AG04450 (cell line): ENCODE results near the gene TAMM41. TPM values are rescaled to one million over a fixed set of nuclear protein-coding genes. Genes with fewer than 3 reads are reported as not detected.

Experiments
- CTCF ChIA-PET: fragments of 300-600, 350-600 bp; formaldehyde crosslinking; extraction: SDS; loops from one replicate; lab custom pipeline; 2022; ENCODE audit warnings: antibody characterized with exemption, inconsistent platforms; lab: Charles Lee
- POLR2A ChIA-PET: fragments of 350-600 bp; formaldehyde crosslinking; extraction: SDS; loops from one replicate; lab custom pipeline; 2021; ENCODE audit warnings: antibody characterized with exemption, inconsistent platforms; lab: Yijun Ruan, JAX
- DNase-seq: peaks from one replicate; pipeline ENCODE4 v3.0.0-alpha.2; 2011; ENCODE audit warnings: low read depth, low spot score
- H3K27ac ChIP-seq: one replicate; pipeline ENCODE4 v1.5.1; 2012; ENCODE audit warnings: low read depth, low read length, control low read depth
- H3K27me3 ChIP-seq: one replicate; pipeline ENCODE4 v1.6.0; 2012; ENCODE audit warnings: low read length; ENCODE audit not compliant: control insufficient read depth, insufficient read depth
- H3K4me3 ChIP-seq: 2 replicates; pipeline ENCODE4 v1.5.1; 2011; ENCODE audit warnings: mild to moderate bottlenecking, low read depth, low read length, control low read depth
- H3K9me3 ChIP-seq: 2 replicates; pipeline ENCODE4 v1.5.1; 2012; ENCODE audit warnings: low read length; ENCODE audit not compliant: control insufficient read depth, insufficient read depth
- CTCF ChIP-seq: IDR thresholded peaks from 2 replicates; pipeline ENCODE4 v1.5.1; 2011; ENCODE audit warnings: low read depth, low read length, control low read depth, inconsistent platforms
- polyA plus RNA-seq: library from polyadenylated mRNA; depleted of rRNA; stranded (reverse); fragments of >200 nt; gene quantifications from 2 replicates; pipeline ENCODE4 v1.2.3, GENCODE V29; 2011

The TAMM41 gene
- polyA plus RNA-seq, 1 experiment, result 12.7 TPM

- no peak for DNase-seq
These were observed 11.6 kb downstream of the TAMM41 start for GRCh38 chr3:11835028-11835639.

GRCh38 chr3:11832981-11833905, 13.4 kb downstream of the TAMM41 start:
- Histone ChIP-seq H3K27me3 (no peaks in the 10 kb centered on the region), H3K9me3 (no peaks in the 10 kb centered on the region), H3K27ac (no peak overlapping the region), H3K4me3 (no peak overlapping the region)
- no peak for TF ChIP-seq CTCF
- ChIA-PET CTCF (interaction anchor here (0.5 to 4.6 kb wide), 8 partner anchors 11 to 678 kb away, joined by 3 to 32 read pairs (median 5); partner anchors contain the start of gene TAMM41), POLR2A (no interaction called here)
- DNase-seq, result no peak

More at GRCh38 chr3:11835028-11835639, 11.6 kb downstream of the TAMM41 start:
- ChIA-PET POLR2A (no interaction called here), CTCF (interaction anchor here (0.6 to 4.6 kb wide), 20 partner anchors 9 to 500 kb away, joined by 3 to 32 read pairs (median 4); partner anchors contain the start of gene TAMM41)
- Histone ChIP-seq H3K27me3 (no peaks in the 10 kb centered on the region), H3K27ac (no peak overlapping the region), H3K9me3 (peaks cover 4% of the 10 kb centered on the region), H3K4me3 (no peak overlapping the region)
- TF ChIP-seq CTCF, result peak; percentile 56

GRCh38 chr3:11829416-11829815, 17.3 kb downstream of the TAMM41 start:
- Histone ChIP-seq H3K27ac (no peak overlapping the region), H3K9me3 (no peaks in the 10 kb centered on the region), H3K27me3 (no peaks in the 10 kb centered on the region), H3K4me3 (no peak overlapping the region)
- no peak for TF ChIP-seq CTCF
- CTCF ChIA-PET, result no interaction called here
- DNase-seq, result no peak
- POLR2A ChIA-PET, result no interaction called here

GRCh38 chr3:11826628-11827265, 19.9 kb downstream of the TAMM41 start:
- H3K4me3 ChIP-seq, result no peak overlapping the region
- no peaks in the 10 kb centered on the region for H3K9me3 ChIP-seq
- H3K27ac ChIP-seq, result no peak overlapping the region
- ChIA-PET CTCF (interaction anchor here (0.6 to 3.0 kb wide), 6 partner anchors 9 to 767 kb away, joined by 3 to 15 read pairs (median 6); partner anchors contain the start of gene TAMM41), POLR2A (interaction anchor here (0.6 to 1.0 kb wide), 2 partner anchors 17 to 260 kb away, joined by 3 to 4 read pairs; no protein-coding TSS in a partner anchor)
- TF ChIP-seq CTCF, result no peak
- peak; percentile 45 for DNase-seq
- H3K27me3 ChIP-seq, result no peaks in the 10 kb centered on the region
